Jurkat, Clone E6-1 (cell line): ENCODE results near the gene CNTNAP5.

Experiments used
- DNase-seq: peaks from one replicate; pipeline ENCODE4 v3.0.0-alpha.2; 2011; ENCODE audit warnings: low read depth, low spot score
- H3K4me3 ChIP-seq: 2 replicates; pipeline ENCODE4 v1.5.1; 2011; ENCODE audit warnings: mild to moderate bottlenecking, low read length, control low read depth, moderate library complexity

Gene CNTNAP5

GRCh38 chr2:124626993-124627392 lies 601.9 kb downstream of the CNTNAP5 start:
- DNase-seq: no peak
- no peak overlapping the region for H3K4me3 ChIP-seq

GRCh38 chr2:124633812-124634211 lies 608.7 kb downstream of the CNTNAP5 start:
- no peak overlapping the region for H3K4me3 ChIP-seq
- no peak for DNase-seq

GRCh38 chr2:124639524-124639923 lies 614.4 kb downstream of the CNTNAP5 start:
- no peak overlapping the region for H3K4me3 ChIP-seq
- no peak for DNase-seq

- DNase-seq: no peak
- no peak overlapping the region for H3K4me3 ChIP-seq
Measured at GRCh38 chr2:124640221-124640750, 615.2 kb downstream of the CNTNAP5 start.

DNA sequence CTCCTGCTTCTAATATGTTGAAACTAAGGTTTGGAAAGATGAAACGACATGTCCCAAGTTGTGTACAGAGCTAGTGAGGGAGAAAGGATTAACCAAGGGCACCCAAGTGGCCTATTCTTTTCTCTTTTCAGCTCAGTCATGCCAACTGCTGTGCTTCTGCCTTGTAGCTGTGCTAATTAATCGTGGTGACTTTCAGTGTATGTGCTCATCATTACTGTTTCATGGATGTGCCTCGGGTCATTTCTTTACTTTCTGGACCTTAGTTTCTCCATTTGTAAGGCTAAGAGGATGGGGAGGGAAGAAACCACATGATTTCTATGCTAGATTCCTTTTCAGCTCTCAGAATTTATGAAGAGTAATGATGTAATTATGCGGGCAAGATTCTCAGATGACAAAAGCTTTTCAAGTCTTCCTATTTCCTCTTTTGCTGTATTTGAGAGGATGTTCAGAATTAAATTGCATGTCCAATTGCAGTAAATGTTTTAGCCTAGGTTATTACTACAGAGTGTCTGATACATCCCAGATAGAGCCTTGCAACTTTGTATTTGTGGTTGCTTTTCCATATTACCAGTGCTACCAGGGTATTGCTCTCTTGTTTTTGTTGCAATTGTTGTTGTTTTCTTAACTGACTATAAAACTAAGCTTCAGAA lies 621.2 kb downstream of the CNTNAP5 start:
- no peak overlapping the region for H3K4me3 ChIP-seq
- DNase-seq: no peak

- H3K4me3 ChIP-seq: no peak overlapping the region
- no peak for DNase-seq
Measured at GRCh38 chr2:124647245-124647644, 622.2 kb downstream of the CNTNAP5 start.

DNA sequence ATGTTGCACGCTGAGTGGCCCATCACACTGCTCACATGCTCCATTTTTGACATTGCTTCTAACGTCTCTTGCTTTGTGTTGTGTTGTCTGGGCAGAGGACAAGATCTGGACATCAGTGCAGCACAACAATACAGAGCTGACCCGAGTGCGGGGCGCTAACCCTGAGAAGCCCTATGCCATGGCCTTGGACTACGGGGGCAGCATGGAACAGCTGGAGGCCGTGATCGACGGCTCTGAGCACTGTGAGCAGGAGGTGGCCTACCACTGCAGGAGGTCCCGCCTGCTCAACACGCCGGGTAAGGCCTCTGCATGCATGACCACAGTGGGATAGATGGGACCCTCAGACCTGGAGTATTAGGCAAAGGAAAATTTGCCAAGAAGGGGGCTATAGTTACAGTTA lies 622.6 kb downstream of the CNTNAP5 start:
- DNase-seq: no peak
- no peak overlapping the region for H3K4me3 ChIP-seq

GRCh38 chr2:124649001-124649400 lies 623.9 kb downstream of the CNTNAP5 start:
- DNase-seq: no peak
- H3K4me3 ChIP-seq: no peak overlapping the region

DNA sequence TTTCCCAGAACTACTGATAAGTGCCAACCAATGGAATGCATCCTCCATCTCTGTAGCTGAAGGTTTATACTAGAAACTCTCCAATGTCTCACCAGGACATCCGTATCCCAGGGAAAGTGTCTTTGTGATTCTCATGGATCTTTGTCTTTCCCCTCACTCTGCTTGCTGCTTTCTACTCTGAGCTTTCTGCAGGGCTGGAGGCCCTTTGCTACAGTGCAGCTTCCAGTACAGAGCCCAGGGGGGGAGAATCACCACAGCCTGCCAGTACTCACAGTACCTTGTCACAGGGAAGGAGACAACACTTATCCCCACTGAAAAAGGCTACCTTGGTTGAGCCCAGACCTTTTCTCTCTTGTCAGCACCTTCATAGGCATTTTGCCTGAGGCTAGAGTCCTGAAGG lies 627.0 kb downstream of the CNTNAP5 start:
- DNase-seq: no peak
- H3K4me3 ChIP-seq: no peak overlapping the region

GRCh38 chr2:124658373-124658772 lies 633.3 kb downstream of the CNTNAP5 start:
- no peak overlapping the region for H3K4me3 ChIP-seq

DNA sequence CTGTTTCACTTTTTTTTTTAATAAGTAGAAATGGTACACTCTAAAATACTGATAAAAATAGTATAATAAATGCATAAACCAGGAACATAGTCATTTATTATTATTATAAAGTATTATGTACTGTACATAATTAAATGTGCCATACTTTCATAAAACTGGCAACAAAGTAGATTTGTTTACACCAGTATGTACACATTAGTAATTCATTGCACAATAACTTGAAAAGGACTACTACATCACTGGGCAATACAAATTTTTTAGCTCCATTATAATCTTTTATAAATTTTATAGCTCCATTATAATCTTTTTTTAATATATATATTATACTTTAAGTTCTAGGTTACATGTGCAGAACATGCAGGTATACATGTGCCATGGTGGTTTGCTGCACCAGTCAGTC lies 636.5 kb downstream of the CNTNAP5 start:
- no peak for DNase-seq

More at GRCh38 chr2:124658373-124658772, 633.3 kb downstream of the CNTNAP5 start:
- no peak for DNase-seq

GRCh38 chr2:124662946-124663644 lies 638.0 kb downstream of the CNTNAP5 start:
- no peak for DNase-seq
- no peak overlapping the region for H3K4me3 ChIP-seq

More for the DNA sequence above, 636.5 kb downstream of the CNTNAP5 start:
- H3K4me3 ChIP-seq: no peak overlapping the region

DNA sequence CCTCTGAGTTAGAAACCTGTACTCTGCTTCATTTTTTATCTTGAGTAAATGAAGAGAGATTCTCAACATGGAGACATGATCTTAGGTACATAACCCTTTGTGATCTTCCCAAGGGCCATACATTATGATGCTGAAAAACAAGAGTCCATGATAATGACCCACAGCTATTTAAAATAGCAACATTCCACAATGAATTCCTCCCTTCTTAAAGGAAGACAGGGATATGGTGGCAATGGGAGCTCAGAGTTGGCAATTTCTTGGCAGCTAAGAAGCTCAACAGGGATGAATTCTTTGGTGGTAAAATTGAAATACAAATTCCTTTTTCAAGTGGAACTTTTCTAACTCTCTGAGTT lies 638.5 kb downstream of the CNTNAP5 start:
- DNase-seq: no peak
- H3K4me3 ChIP-seq: no peak overlapping the region

DNA sequence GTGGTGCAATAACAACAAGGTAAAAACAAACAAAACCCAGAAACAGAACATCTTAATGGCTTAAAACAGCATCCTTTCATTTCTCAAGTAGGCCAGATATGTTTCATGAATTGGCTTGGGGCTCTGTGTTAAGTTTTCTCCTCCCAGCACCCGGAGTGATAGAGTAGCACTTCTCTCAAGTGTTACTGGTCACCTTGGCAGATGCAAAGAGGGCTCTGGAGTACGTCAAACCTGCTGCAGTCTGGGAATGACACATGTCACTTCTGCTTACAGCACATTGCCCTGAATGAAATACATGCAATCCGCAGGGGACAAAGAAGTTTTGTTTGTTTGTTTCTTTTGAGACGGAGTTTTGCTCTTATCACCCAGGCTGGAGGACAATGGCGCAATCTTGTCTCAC lies 639.3 kb downstream of the CNTNAP5 start:
- DNase-seq: no peak

GRCh38 chr2:124666976-124667375 lies 641.9 kb downstream of the CNTNAP5 start:
- H3K4me3 ChIP-seq: no peak overlapping the region
- DNase-seq: no peak

More for the DNA sequence above, 639.3 kb downstream of the CNTNAP5 start:
- no peak overlapping the region for H3K4me3 ChIP-seq

- DNase-seq: no peak
Measured at GRCh38 chr2:124668161-124668560, 643.1 kb downstream of the CNTNAP5 start.

GRCh38 chr2:124670187-124670586 lies 645.1 kb downstream of the CNTNAP5 start:
- no peak for DNase-seq
- no peak overlapping the region for H3K4me3 ChIP-seq

More at GRCh38 chr2:124668161-124668560, 643.1 kb downstream of the CNTNAP5 start:
- H3K4me3 ChIP-seq: no peak overlapping the region

- H3K4me3 ChIP-seq: no peak overlapping the region
- no peak for DNase-seq
Measured at GRCh38 chr2:124678043-124678442, 653.0 kb downstream of the CNTNAP5 start.

GRCh38 chr2:124683536-124684428 lies 658.7 kb downstream of the CNTNAP5 start:
- no peak overlapping the region for H3K4me3 ChIP-seq
- DNase-seq: no peak

DNA sequence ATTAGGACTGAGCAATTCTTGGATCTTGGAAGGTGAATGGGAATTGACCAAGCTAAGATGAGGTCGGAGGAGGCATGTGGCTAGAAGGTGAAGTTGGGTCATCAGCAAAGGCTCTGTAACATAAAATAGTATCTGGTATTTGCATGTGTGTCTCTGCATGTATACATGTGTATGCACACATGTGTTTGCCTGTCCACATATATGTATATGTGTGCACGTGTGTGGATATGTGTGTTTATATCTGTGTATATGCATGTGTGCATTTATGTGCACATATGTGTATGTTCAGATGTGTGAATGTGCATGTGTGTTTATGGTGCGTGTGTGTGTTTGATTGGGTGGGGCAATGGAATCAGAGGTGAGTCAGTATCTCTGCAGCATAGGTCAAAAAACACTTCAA lies 664.3 kb downstream of the CNTNAP5 start:
- no peak overlapping the region for H3K4me3 ChIP-seq
- no peak for DNase-seq
